22Rv1 (cell line): ENCODE measurements around the gene OMG.
"Not testable (repeated sequence)": the region's sequence is repeated elsewhere in the genome, so short reads cannot be mapped to it uniquely, and the experiment has no call there.

Experiments
- H3K27ac ChIP-seq: fragments of 450-650 bp; 2 replicates; pipeline ENCODE4 v1.5.1; 2017
- ZFX ChIP-seq: fragments of 450-650 bp; IDR thresholded peaks from 2 replicates; pipeline ENCODE4 v1.6.1; 2017; ENCODE audit warnings: antibody characterized with exemption, borderline replicate concordance
- TF ChIP-seq, protein P1 (sequence below): fragments of 450-650 bp; IDR thresholded peaks from 2 replicates; pipeline ENCODE4 v1.5.1; 2017; ENCODE audit warnings: mild to moderate bottlenecking

The OMG gene

DNA sequence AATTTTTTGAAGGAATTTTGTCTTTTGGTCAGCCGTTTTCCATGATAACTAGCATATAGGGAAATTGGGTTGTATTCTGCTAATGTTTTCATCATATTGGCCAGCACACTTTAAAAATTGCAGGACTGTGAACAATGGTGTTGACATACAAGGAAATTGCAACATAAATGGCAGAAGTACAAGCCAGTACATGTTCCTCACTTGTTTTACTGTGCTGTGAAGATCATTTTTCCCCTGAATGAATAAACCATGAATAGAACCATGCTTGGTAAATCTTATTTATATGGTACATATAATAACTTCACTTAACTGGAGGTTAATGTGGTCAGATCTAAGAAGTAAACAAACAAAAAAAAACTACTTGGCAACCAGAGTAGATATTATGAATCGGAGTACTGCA lies 22.8 kb downstream of the OMG start:
- TF ChIP-seq, protein P1, sequence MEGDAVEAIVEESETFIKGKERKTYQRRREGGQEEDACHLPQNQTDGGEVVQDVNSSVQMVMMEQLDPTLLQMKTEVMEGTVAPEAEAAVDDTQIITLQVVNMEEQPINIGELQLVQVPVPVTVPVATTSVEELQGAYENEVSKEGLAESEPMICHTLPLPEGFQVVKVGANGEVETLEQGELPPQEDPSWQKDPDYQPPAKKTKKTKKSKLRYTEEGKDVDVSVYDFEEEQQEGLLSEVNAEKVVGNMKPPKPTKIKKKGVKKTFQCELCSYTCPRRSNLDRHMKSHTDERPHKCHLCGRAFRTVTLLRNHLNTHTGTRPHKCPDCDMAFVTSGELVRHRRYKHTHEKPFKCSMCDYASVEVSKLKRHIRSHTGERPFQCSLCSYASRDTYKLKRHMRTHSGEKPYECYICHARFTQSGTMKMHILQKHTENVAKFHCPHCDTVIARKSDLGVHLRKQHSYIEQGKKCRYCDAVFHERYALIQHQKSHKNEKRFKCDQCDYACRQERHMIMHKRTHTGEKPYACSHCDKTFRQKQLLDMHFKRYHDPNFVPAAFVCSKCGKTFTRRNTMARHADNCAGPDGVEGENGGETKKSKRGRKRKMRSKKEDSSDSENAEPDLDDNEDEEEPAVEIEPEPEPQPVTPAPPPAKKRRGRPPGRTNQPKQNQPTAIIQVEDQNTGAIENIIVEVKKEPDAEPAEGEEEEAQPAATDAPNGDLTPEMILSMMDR: no peak
- TF ChIP-seq ZFX: no peak
- peak overlapping the region; percentile 34; the same call in 1 of the 2 replicates for H3K27ac ChIP-seq

DNA sequence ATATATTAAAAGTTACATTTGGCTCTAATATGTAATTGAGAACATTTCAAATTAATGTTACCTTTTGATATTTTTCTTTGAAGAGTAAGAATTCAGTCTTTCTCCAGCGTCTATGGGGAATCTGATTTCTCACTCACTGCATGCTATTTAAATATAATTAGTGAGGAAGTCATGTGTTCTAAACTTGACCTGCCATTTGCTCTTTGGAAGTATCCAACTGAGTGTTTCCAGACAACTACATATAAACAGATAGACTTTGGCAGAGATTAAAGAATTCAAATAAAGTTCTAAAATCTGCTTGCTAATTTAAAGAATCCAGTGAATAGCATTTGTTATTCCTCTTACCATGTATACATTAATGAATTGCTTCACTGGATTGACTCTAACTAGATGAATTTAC lies 23.5 kb downstream of the OMG start:
- TF ChIP-seq, protein P1: no peak
- TF ChIP-seq ZFX: no peak
- H3K27ac ChIP-seq: no peak overlapping the region

DNA sequence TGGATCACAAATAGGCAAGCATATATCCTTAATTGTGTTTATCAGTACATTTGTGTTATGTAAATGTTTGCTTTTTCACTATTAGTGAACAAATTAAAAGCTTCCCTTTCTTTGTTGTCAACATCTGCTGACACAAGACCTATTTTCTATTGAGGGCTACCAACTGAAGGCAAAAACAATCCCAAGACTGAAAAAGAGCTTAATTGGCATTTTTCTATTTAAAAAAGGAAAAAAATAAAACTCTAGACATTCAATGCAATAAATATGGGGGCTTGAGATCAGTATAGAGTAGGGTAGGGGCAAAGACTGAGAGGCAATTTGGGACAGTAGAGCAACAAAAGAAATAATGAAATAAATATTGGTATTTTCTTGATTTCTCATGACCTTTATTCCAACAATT lies 24.2 kb downstream of the OMG start:
- TF ChIP-seq, protein P1: no peak
- TF ChIP-seq ZFX: no peak
- no peak overlapping the region for H3K27ac ChIP-seq

DNA sequence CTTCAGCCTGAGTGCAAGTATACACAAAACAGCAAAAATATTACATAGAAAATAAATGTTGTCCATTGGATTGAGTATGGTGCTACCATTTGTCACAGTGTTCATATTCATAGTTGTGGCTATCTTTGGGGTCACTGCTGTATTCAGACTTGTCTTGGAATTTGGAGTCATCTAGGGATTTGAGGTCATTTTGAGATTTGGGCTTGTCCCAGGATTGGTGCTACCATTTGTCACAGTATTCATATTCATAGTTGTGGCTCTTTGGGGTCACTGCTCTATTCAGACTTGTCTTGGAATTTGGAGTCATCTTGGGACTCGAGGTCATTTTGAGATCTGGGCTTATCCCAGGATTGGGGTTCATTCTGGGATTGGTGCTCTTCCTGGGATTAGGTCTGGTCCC lies 24.8 kb downstream of the OMG start:
- no peak for TF ChIP-seq ZFX
- TF ChIP-seq, protein P1: no peak
- no peak overlapping the region for H3K27ac ChIP-seq

DNA sequence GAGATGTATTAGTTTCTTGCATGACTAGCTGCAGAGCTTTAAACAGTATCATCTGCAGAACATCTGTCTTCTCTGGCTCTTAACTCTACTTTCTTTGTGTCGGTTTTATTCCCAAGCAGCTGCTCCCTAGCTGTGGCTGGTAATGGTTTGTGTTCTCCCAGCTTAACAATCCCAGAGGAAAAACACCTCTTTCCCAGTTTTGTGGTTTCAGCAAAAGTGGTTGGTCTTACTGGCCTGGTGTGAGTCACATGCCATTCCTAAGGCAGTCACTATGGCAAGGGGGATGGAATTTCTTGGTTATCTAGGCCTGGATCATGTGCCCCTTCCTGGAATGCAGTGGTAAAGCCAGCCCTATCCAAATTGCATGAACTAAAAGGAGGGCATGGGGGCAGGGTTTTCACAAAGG lies 27.5 kb downstream of the OMG start:
- TF ChIP-seq, protein P1: no peak
- no peak for TF ChIP-seq ZFX
- no peak overlapping the region for H3K27ac ChIP-seq

DNA sequence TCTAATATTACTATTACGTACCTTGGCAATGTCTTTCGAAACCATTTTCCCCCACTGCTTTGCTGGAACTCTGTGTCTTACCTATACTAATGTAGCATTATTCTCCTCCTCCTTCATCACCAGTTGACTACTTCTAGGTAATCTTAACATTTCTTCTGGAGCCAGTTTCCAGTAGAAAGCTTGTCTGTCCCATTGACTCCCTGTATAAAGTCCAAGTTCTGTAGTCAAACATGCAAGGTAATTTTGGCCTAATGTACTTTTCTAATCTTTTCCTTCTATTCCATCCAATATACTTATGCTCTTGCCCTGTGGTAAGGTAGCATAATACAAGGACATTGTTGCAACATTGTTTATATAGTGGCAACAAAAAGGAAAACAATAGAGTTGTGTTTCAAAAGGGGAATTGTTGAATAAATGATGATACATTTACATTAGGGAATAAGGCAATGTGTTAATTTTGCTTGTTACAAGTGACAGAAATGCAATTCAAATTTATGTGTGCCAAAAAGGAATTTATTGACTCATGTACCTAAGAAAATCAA lies 27.9 kb downstream of the OMG start:
- no peak for TF ChIP-seq ZFX
- TF ChIP-seq, protein P1: no peak
- H3K27ac ChIP-seq: no peak overlapping the region

DNA sequence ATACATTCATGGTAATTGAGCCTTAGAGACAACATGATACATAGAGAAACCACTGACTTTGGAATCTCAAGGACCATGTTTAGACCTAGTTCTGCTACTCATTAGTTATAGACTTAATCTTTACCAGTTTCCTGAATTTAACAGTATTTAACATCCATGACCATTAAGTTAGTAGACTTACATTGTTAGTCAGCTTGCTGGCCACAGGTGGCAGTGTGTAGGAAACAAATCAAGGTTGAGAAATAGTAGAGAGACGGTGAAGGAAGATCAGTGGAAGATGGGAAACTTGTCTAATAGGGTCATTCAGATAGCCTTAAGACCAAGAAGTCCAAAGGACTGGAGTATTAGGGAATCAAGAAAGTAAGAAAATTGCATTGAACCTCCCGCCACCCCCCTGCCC lies 31.0 kb downstream of the OMG start:
- no peak for TF ChIP-seq ZFX
- TF ChIP-seq, protein P1: peak; percentile 38
- no peak overlapping the region for H3K27ac ChIP-seq

DNA sequence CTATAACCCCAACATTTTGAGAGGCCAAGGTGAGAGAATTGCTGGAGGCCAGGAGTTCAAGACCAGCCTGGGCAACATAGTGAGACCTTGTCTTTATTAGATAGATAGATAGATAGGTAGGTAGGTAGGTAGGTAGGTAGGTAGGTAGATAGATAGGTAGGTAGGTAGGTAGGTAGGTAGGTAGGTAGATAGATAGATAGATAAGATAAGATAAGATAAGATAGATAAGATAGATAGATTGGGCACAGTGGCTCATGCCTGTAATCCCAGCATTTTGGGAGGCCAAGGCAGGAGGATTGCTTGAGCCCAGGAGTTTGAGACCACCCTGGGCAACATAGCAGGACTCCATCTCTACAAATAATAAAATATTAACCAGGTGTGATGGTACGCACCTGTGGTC lies 34.1 kb downstream of the OMG start:
- H3K27ac ChIP-seq: not testable (repeated sequence)
